ENCODE results near the gene CLDN19.
"Not testable (repeated sequence)": the region's sequence is repeated elsewhere in the genome, so short reads cannot be mapped to it uniquely, and the experiment has no call there.

Gene CLDN19

DNA sequence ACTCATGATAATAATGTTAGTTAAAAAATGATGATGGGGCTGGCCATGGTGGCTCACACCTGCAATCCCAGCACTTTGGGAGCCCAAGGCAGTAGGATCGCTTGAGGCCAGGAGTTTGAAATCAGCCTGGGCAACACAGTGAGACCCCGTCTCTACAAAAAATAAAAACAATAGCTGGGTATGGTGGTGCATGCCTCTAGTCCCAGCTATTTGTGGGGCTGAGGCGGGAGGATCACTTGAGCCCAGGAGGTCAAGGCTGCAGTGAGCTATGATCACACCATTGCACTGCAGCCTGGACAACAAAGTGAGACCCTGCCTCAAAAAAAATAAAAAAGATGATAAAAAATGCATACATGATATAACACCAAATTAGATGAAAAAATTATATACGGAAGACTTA lies 21.5 kb upstream of the CLDN19 start:
- no peak for DNase-seq (ENCODE audit: extremely low read depth in 1 of 2, low read depth in 1 of 2)

DNA sequence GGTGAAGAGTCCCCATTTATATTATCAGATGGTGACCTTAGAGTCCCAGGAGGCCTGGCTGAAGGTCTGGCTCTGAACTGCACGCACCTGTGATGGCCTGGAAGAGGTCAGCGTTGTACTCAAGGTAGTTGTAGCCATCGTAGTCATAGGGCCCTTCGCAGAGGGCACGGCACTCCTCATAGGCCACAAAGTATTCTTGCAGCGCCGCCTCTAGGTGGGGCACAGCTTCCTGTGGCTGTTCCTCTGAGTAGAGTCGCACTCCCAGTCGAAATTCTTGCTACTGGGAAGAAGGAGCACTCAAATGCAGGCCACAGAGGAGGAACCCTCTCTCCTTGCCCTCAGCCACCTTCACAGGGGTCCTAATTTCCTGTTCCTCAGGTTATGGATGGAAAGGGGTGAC lies 19.1 kb upstream of the CLDN19 start:
- no peak for DNase-seq (ENCODE audit: extremely low read depth in 1 of 2, low read depth in 1 of 2)

DNA sequence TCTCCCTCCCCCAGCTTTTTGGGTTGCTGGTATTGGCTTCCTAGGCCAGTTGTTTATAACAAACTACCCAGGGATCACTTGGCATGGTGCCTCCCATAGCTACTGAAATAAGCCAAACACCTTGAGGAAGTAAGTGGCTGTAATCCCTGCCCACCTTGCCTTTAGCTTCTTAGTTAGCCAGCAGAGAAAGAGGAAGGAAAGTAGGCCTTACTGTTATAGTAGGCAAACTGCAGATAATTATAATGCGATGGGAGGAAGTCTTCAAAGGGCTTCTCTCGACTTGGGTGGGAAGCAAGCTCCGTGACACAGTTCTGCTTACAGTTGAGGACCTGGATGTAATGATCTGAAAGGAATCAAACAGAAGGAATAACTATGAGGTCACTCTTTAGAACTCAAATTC lies 18.6 kb upstream of the CLDN19 start:
- DNase-seq (ENCODE audit: extremely low read depth in 1 of 2, low read depth in 1 of 2), result no peak

DNA sequence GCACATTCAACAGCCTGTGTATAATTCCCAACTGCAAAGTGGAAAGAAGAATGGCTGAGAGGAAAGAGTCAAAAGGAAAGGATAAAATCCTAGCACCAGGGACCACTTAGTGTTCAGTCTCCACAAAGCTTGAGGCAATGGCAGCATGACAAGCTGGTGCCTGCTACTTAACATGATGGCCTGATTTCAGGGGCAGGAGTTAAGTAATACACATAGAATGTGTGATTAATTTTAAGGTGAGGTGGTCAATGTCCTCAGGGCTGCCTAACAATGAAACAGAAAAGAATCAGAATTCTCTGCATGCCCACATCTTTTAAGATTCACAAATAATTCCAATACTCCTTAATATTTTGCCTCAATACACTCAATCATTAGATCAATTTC lies 17.8 kb upstream of the CLDN19 start:
- DNase-seq (ENCODE audit: extremely low read depth in 1 of 2, low read depth in 1 of 2), result no peak

DNA sequence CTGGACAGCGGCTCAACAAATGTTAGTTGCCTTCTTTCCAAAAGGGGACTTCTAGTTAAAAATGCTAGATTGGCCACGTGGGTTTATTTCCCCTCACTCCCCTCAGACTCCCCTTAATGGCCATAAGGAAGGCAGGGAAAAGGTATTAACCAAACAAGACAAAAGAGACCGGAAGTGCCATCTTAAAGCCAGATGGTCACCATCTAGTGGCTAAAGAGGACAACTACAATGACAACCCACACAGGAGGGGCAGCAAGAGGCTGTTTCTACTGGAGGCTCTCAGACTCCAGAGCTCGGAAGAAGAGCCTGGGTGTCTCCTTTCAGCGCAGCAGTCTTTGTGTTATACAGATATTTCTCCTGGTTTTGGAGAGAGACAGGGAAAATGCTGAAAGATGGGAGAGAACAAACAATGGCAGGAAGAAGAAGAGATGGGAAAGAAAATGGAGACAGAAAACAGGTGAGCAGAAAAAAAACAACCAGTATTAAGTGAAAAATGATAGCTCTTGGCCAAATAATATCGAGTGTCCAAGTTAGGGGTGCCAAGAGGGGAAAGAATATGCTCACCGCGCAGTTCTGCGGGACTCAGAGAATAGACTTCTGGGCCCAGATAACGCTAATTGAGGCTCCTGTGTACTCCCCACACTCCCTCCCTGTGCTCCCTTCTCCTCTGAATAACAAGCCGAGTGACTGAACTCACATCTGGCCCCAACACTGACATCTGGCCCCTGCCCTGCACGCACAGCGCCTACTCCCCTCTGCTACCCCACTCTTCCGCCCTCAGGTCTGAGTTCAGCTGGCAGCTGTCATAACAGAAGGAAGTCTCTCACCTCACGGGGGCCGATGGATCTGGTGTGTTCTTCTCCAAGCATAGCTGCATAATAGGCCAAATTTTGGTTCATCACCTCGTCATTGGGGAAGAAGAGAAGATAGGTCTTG lies 17.2 kb upstream of the CLDN19 start:
- DNase-seq (ENCODE audit: extremely low read depth in 1 of 2, low read depth in 1 of 2), result no peak

DNA sequence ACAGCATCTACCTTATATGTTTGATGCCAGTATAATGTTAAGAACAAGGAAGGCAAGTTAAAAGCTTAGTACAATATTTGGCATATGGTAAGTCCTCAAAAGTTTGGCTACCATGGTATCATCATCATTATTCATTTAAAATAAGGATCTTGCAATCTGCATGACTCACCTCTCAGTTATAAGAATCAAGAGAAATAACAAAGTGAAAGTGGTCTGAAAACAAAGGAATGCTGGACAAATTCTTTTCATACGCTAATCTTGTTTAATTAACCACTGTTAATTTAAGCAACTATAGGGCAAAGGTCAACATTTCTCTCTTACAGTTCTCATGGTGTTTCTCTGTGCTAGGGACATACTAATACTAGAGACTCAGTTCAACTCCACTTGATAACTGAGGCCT lies 13.0 kb upstream of the CLDN19 start:
- DNase-seq (ENCODE audit: extremely low read depth in 1 of 2, low read depth in 1 of 2), result no peak

DNA sequence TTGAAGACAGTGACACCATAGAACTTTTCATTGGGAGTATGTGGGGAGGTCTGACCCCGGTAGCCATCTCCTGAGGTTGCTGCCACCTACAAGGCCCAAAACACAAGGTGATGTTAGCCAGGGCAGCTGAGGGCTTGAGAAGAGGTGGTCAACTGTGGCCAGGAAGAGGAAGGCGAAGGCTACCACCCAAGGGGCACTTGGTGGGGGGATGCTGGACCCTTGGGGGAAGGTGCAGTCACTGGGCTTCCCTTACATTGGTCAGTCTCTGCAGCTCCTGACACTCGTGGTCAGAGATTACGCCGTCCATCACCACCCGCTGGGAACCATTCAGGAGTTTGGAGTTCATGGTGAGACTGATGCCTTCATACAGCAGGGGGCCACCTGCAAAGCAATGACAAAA lies 12.2 kb upstream of the CLDN19 start:
- no peak for DNase-seq (ENCODE audit: extremely low read depth in 1 of 2, low read depth in 1 of 2)

DNA sequence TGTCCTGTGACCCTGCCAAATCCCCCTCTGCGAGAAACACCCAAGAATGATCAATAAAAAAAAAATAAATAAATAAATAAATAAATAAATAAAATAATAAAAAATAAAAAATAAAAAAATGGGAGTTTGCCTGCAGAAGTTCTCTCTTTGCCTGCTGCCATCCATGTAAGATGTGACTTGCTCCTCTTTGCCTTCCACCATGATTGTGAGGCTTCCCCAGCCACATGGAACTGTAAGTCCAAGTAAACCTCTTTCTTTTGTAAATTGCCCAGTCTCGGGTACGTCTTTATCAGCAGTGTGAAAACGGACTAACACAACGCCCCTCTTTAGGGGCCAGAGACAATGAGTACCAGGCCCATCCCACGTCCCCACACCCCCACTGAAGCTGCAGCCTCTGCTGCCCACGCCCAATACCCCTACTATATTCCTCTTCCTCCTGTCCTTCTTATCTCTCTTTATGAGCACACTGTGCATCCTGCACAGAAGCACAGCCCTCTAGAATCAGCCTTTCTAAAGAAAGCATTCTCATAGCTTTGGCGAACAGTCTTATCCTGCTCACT lies 11.6 kb upstream of the CLDN19 start:
- not testable (repeated sequence) for DNase-seq (ENCODE audit: extremely low read depth in 1 of 2, low read depth in 1 of 2)

DNA sequence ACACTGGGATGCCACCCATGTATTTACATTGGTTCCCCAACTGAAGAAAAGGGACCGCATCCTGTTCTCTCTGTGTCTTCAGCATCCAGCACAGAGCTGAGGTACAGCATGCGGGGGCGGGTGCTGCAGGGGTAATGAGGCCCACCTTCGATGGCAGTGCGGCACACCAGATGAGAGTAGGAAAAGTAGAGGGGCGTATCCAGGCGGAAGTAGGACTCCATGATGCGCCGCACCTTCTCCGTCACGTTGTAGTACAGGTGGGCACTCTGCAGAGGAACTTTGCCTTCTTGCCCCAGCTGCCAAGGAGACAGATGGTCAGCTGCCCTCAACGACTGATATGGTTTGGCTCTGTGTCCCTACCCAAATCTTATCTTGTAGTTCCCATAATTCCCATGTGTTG lies 10.0 kb upstream of the CLDN19 start:
- no peak for DNase-seq (ENCODE audit: extremely low read depth in 1 of 2, low read depth in 1 of 2)

DNA sequence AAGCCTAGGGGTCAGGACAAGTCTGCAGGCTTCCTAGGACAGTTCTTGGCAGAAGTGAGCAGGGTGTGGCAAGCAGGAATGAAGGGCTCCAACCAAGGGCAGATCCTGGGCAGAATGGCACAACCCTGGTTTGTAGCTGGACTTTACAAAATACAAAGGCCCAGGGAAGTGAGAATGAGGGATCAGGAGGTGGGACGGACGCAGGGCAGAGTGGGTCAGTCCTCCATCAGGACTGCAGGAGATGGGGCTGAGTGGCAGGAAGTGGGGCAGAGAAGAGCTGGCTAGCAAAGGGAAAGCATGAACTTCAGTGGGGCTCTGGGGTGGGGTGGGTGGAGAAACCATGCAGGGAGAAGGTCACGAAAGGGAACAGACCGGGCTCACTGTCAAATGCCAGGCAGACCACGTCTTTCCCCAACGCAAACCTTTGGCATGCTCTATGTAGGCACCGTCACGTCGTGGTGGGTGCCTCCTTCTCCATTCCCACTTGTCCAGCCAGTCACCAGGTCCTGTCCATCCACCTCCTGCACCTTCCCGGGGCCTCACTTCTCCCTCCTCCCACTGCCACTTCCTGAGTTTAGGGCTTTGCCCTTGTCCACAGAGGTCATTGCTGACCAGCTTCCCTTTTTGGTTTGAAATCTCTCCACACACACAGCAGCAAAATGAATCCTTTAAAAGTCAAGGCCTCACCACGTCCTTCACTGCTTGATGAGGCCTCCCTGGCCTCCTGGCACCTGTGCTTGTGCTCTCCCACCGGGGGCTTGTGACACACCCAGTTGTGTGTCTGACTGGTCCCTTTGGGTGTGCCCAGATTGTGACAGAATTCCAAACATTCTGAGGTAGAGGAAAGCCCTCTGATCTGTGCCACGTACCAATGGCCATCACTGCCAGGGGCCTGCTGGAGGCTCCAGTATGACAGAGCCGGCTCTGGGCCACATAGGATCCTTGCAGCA lies 8.7 kb upstream of the CLDN19 start:
- no peak for DNase-seq (ENCODE audit: extremely low read depth in 1 of 2, low read depth in 1 of 2)

DNA sequence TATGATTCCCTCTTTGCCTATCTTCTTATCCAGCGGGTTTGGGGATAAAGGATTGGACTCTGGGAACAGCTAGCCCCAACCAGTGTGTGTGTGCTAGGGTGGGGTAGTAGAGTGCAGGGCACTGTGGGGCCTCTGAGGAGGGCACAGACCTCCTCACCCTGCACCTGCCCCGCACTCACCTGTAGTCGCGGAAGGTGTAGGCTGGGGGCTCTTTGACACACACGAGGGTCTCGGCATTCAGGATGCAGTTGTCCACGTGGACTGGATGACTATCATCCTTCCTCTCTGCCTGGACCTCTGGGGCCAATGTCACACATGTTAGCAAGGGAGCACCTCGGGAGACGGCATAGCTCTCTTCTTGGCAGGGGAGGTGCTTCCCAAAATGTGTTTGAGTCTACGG lies 8.0 kb upstream of the CLDN19 start:
- DNase-seq (ENCODE audit: extremely low read depth in 1 of 2, low read depth in 1 of 2), result no peak

DNA sequence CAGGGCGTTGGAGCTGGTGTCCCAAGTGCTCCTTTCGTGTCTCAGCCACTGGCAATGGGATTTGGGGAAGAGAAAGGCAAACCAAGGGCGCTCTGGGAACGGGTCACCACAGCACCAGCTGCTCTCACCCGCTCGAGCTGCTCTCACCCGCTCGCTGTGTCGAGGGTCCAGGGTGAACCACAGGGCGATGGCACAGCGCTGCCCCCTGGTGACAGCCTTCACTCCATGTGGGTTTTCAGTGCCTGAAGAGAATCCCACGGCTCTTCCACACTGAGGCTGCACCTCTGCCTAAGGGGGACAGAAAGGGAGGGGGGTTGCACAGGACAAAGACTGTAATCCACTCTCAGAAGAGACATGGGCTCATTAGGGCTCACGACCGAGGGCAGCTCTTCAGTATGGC lies 7.1 kb upstream of the CLDN19 start:
- peak in 1 of 2 donors; percentile 28 for DNase-seq (ENCODE audit: extremely low read depth in 1 of 2, low read depth in 1 of 2)

DNA sequence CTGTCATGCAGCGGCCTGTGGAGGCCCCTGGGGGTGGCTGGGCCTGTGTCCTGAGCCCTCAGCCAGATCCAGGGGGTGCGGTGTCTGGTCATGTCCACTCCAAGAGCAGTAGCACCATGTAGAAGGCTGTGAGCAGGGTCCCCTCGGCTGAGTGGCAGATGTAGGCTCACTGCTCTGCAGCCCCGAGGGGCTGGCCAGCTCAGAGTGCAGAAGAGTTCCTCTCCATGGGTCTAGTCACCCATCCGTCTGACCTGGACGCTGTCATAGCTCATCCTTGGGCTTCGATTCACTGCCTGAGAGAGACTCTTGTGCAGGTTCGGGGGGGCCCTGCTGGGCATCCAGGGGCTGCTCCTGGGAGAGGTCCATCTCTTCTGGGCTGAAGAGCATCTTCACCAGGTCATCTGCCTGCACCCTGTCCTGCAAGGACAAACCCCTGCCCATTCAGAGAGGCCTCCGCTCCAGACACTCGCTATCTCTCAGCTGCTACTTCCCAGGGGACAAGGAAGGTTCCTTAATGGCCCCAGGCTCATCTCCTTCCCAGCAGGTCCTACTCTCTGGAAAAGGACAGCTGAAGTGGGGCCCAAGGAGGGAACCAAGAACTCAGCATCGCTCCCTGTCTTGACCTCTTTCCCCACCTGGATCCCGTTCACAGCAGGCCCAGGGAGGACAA lies 6.5 kb upstream of the CLDN19 start:
- DNase-seq (ENCODE audit: extremely low read depth in 1 of 2, low read depth in 1 of 2), result no peak

DNA sequence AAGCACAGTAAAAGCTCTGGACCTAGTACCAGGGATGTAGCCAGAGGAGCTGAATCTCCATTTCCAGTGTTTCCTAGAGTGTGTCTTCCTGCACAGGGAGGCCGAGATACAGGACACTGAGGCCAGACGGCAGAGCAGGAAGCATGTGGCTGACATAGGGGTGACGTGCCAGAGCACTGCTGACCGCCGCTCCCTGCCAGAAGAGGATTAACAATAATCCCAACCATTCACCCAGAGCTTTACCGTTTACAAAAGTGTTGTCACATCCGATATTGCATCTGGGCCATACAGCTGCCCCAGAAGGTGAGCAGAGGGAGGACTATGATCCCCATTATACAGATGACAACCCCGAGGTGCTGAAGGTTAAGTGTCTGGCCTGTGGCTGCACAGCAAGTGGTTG lies 5.8 kb upstream of the CLDN19 start:
- DNase-seq (ENCODE audit: extremely low read depth in 1 of 2, low read depth in 1 of 2), result no peak

DNA sequence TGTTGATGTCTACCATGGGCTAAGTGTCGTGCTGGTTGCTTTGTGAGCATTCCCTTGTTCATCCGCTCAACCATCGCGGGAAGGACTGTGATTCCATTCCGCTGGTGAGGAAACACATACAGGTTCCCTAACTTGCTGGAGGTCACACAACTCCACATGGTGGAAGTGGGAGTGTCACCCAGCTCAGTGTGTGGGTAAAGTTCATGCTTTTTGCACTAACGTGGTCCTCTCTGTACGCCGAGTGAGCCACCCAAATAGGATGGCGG lies 4.0 kb upstream of the CLDN19 start:
- no peak for DNase-seq (ENCODE audit: extremely low read depth in 1 of 2, low read depth in 1 of 2)

DNA sequence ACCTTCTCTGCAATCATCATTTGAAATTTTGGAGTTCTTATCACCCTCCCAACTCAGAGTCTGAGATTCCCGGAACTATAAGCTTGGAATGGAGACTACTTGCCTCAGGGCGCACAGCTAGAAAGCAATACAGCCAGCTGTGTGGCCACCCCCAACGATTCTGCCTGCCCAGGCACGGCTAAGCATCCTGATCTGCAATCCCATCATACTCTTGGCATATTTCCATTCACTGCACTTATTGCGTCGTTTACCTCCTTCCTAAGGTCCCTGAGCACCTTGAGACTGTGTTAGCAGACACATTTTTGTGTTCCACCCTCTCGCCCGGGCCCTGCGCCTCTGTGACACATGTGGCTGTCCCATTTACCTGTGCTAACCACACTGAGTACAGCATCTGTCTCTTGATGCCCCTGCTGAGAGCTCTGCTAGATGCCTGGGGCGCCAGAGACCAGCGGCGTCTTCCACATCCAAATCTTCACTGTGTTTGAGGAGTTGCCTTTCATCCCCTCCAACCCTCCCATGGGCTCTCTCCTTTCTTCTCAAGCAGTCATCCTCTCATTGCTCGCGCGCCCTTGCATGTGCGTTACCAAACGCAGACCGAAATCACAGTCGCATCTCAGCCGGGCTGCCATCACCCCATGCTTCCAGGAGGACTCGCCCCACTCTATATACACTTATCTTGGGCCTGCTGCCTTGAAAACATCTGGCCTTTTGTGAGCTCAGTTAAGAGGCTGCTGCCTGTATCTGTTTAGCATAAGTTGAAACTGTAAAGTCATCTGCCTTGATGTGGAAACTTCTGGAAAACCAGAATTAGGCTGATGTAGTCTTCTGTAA lies 3.5 kb upstream of the CLDN19 start:
- no peak for DNase-seq (ENCODE audit: extremely low read depth in 1 of 2, low read depth in 1 of 2)

DNA sequence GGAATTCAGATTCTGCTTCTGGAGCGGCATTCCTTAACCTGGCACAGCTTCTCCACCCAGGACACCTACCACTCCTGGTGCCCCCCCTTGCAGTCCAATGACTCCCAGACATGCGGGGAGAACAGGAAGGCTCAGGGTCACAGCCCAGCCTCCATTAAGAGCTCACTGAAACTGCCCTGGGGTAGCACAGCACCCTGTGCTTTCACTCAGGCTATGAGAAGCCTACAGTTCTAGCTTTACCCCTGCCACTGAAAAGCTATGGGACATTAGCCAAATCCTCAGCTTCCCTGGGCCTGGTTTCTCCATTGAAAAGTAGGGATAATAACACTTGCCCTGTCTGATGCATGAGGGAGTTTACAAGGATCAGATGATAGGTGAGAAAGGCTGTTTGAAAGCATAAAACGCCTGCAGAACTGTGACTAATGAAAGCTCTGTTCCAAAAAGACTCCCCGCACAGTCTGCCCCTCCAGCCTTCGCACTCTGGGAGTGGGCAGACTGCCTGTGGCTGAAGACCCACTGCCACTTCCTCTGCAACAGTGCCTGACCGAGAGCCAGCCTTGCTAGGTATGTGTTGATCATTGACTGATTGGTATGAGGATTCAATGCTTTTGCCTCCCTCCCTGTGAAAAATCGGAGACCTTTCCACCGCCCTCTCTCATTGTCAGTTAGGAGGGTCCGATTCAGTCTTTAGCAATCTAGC lies 2.7 kb upstream of the CLDN19 start:
- DNase-seq (ENCODE audit: extremely low read depth in 1 of 2, low read depth in 1 of 2), result no peak

DNA sequence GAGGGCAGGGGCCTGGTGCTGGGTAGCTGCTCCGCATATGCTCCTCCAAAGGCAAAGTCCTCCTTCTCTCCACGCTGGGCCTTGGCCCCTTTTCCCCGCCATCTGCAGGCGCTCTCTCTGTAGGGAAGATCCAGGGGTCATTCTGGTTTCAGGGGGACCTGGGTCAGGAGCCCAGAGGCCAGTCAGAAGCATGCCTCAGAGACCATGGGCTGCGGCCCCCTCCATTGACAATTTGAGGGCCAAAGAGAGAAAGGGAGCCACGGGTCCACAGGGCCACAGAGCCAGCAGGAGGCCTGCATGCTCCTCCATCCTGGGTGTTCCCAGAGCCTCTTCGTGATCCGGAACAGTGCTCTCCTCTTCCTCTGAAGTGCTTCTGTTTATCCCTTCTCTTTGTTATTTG lies 2.1 kb upstream of the CLDN19 start:
- no peak for DNase-seq (ENCODE audit: extremely low read depth in 1 of 2, low read depth in 1 of 2)

DNA sequence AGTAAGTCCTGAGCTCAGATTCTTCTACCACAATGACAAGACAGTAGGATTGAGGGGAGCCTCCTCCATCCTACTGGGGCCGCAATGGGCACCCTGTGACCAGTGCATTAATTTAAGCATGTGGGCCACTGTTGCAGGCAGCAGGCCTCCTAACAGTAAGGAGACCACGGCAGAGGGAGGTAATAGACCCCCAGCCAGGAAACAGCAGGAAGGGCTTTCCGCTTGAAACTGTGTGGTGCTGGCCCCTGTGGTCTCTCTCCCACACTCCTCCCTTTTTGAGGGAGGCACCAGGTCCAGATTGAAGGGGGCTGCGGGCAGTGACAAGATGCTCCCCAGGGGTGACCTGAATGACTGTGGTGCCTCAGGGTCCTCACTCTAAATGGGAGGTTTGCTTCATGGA lies 1.7 kb upstream of the CLDN19 start:
- DNase-seq (ENCODE audit: extremely low read depth in 1 of 2, low read depth in 1 of 2), result no peak

Measured in activated CD8-positive, alpha-beta memory T cell treated with anti-CD3 and anti-CD28 coated beads for 1 hour (primary cell).